Nephron progenitor cell (in vitro differentiated cells): ENCODE measurements around the gene SKIC8.

Experiments used
- DNase-seq: peaks from one replicate; pipeline ENCODE4 v3.0.0; 2021
- H3K27ac Mint-ChIP-seq: 2 replicates; pipeline ENCODE4 v1.8.0; 2021; ENCODE audit warnings: mild to moderate bottlenecking, moderate library complexity, mixed read lengths
- H3K27me3 Mint-ChIP-seq: 2 replicates; pipeline ENCODE4 v1.8.0; 2021; ENCODE audit warnings: mild to moderate bottlenecking, low read depth, mixed read lengths; ENCODE audit not compliant: poor library complexity
- H3K36me3 Mint-ChIP-seq: 2 replicates; pipeline ENCODE4 v1.8.0; 2021; ENCODE audit warnings: low read depth, mixed read lengths
- H3K4me1 Mint-ChIP-seq: 2 replicates; pipeline ENCODE4 v1.8.0; 2021; ENCODE audit warnings: mixed read lengths
- H3K4me3 Mint-ChIP-seq: 2 replicates; pipeline ENCODE4 v1.8.0; 2021; ENCODE audit warnings: mild to moderate bottlenecking, moderate library complexity, mixed read lengths
- H3K9me3 Mint-ChIP-seq: 2 replicates; pipeline ENCODE4 v1.8.0; 2021; ENCODE audit warnings: mild to moderate bottlenecking, moderate library complexity, mixed read lengths
- TF ChIP-seq, protein P1 (sequence below): fragments of 200-600 bp; sonication (generic); IDR thresholded peaks from 2 replicates; pipeline ENCODE4 v1.5.0; 2021; ENCODE audit warnings: antibody characterized with exemption

Gene SKIC8

GRCh38 chr15:78260489-78260888 lies 38.9 kb downstream of the SKIC8 start:
- H3K9me3 Mint-ChIP-seq, result no peaks in the 10 kb centered on the region
- H3K4me1 Mint-ChIP-seq, result peaks cover 10% of the 10 kb centered on the region
- peaks cover 18% of the 10 kb centered on the region for H3K27me3 Mint-ChIP-seq
- TF ChIP-seq, protein P1, sequence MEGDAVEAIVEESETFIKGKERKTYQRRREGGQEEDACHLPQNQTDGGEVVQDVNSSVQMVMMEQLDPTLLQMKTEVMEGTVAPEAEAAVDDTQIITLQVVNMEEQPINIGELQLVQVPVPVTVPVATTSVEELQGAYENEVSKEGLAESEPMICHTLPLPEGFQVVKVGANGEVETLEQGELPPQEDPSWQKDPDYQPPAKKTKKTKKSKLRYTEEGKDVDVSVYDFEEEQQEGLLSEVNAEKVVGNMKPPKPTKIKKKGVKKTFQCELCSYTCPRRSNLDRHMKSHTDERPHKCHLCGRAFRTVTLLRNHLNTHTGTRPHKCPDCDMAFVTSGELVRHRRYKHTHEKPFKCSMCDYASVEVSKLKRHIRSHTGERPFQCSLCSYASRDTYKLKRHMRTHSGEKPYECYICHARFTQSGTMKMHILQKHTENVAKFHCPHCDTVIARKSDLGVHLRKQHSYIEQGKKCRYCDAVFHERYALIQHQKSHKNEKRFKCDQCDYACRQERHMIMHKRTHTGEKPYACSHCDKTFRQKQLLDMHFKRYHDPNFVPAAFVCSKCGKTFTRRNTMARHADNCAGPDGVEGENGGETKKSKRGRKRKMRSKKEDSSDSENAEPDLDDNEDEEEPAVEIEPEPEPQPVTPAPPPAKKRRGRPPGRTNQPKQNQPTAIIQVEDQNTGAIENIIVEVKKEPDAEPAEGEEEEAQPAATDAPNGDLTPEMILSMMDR, result no peak
- no peaks in the 10 kb centered on the region for H3K36me3 Mint-ChIP-seq
- no peak for DNase-seq
- no peak overlapping the region for H3K4me3 Mint-ChIP-seq
- no peak overlapping the region for H3K27ac Mint-ChIP-seq

- TF ChIP-seq, protein P1, result no peak
- no peak overlapping the region for H3K4me3 Mint-ChIP-seq
- no peak for DNase-seq
- H3K27ac Mint-ChIP-seq, result no peak overlapping the region
- H3K27me3 Mint-ChIP-seq, result peaks cover 13% of the 10 kb centered on the region
- H3K36me3 Mint-ChIP-seq, result no peaks in the 10 kb centered on the region
- peaks cover 10% of the 10 kb centered on the region for H3K4me1 Mint-ChIP-seq
- no peaks in the 10 kb centered on the region for H3K9me3 Mint-ChIP-seq
Measured at GRCh38 chr15:78259232-78259631, 40.2 kb downstream of the SKIC8 start.

DNA sequence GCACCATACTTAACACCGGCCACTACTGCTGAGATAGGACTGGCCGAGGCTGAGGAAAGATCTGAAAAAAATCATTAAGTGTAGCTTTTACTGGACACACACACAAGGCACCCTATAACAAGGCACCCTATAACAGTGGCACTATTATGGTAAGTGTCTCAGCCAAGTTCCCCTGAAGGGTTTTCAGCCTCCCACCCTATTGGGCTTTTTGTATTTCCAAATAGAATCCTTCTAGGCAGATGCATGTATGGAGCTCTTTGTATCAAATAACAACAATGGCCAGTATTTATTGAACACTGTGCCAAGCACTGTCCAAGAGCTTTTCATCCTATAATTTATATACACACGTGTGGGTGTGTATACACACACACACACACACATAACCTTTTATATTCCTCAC lies 41.7 kb downstream of the SKIC8 start:
- no peaks in the 10 kb centered on the region for H3K9me3 Mint-ChIP-seq
- H3K27me3 Mint-ChIP-seq, result peaks cover 18% of the 10 kb centered on the region
- no peak overlapping the region for H3K4me3 Mint-ChIP-seq
- no peaks in the 10 kb centered on the region for H3K36me3 Mint-ChIP-seq
- DNase-seq, result no peak
- H3K4me1 Mint-ChIP-seq, result peaks cover 10% of the 10 kb centered on the region
- no peak overlapping the region for H3K27ac Mint-ChIP-seq
- TF ChIP-seq, protein P1, result no peak

GRCh38 chr15:78256044-78256437 lies 43.4 kb downstream of the SKIC8 start:
- TF ChIP-seq, protein P1, result no peak
- Mint-ChIP-seq H3K27me3 (peaks cover 28% of the 10 kb centered on the region), H3K4me1 (peaks cover 10% of the 10 kb centered on the region), H3K36me3 (no peaks in the 10 kb centered on the region), H3K9me3 (no peaks in the 10 kb centered on the region), H3K4me3 (no peak overlapping the region), H3K27ac (no peak overlapping the region)
- DNase-seq, result no peak

DNA sequence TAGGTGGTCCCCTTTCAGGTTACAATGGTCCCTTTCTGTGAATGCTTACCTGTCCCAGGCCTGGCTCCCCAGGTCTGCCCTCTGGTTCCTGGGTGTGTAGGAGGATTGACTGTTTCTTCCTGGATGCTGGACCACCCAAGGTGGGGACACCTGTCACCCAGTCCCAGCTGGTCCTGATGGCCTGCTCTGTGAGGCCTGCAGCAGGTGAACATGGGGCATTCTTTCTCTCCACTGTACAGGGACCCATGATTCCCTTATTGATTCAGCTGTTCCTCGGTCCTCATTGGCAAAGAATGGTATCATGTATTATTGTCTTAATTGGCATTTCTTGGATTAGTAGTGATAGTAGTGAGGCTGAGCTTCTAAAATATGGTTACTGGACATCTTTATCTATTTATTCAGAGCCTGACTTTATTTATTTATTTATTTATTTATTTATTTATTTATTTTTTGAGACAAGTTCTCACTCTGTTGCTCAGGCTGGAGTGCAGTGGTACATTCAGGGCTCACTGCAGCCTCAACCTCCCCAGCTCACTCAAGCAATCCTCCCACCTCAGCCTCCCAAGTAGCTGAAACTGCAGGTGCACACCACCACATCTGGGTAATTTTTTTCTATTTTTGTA lies 43.9 kb downstream of the SKIC8 start:
- H3K27ac Mint-ChIP-seq, result no peak overlapping the region
- no peak for DNase-seq
- no peaks in the 10 kb centered on the region for H3K36me3 Mint-ChIP-seq
- H3K4me3 Mint-ChIP-seq, result no peak overlapping the region
- peaks cover 9% of the 10 kb centered on the region for H3K4me1 Mint-ChIP-seq
- H3K27me3 Mint-ChIP-seq, result peaks cover 27% of the 10 kb centered on the region
- no peaks in the 10 kb centered on the region for H3K9me3 Mint-ChIP-seq
- TF ChIP-seq, protein P1, result no peak

- Mint-ChIP-seq H3K36me3 (no peaks in the 10 kb centered on the region), H3K4me1 (no peaks in the 10 kb centered on the region), H3K9me3 (peaks cover 7% of the 10 kb centered on the region), H3K4me3 (no peak overlapping the region), H3K27ac (no peak overlapping the region), H3K27me3 (peaks cover 17% of the 10 kb centered on the region)
- TF ChIP-seq, protein P1, result no peak
- no peak for DNase-seq
Measured at GRCh38 chr15:78251136-78251535, 48.3 kb downstream of the SKIC8 start.
